Gastroesophageal sphincter (tissue), 4 donors: Measurements from ENCODE around the gene SP140L. TPM values are rescaled to one million over a fixed set of nuclear protein-coding genes. Genes with fewer than 3 reads are reported as not detected.

ENCODE experiments used
- ATAC-seq: fragments of 150-250 bp; one replicate; pipeline ENCODE4 v1.9.1; 2016; ENCODE audit warnings: mild to moderate bottlenecking, moderate library complexity
- H3K27ac ChIP-seq, 4 donors: fragments of 200-600 bp; sonication (generic) in 3 of 4; 1 replicate in 3 of 4; 2 replicates in 1 of 4; pipeline ENCODE4 v1.5.1; 2016 to 2019
- H3K27me3 ChIP-seq: fragments of 200-600 bp; sonication (generic); one replicate; pipeline ENCODE4 v1.5.1; 2019
- H3K36me3 ChIP-seq, 2 donors: fragments of 200-600 bp; sonication (generic); one replicate each; pipeline ENCODE4 v1.5.1; 2019; ENCODE audit warnings: control low read depth in 1 of 2
- H3K4me1 ChIP-seq, 3 donors: fragments of 200-600 bp; sonication (generic); 1 replicate in 2 of 3; 2 replicates in 1 of 3; pipeline ENCODE4 v1.5.1; 2016 to 2019; ENCODE audit warnings: control low read depth in 2 of 3
- H3K4me3 ChIP-seq, 2 donors: fragments of 200-600 bp; sonication (generic); one replicate each; pipeline ENCODE4 v1.5.1; 2019; ENCODE audit warnings: mild to moderate bottlenecking in 1 of 2, moderate library complexity in 1 of 2
- H3K9me3 ChIP-seq, 3 donors: fragments of 200-600 bp; sonication (generic); one replicate each; pipeline ENCODE4 v1.5.1; 2017 to 2019; ENCODE audit warnings: control low read depth in 2 of 3
- EP300 ChIP-seq: sonication (generic); formaldehyde crosslinking; IDR thresholded peaks from one replicate; pipeline ENCODE4 v1.6.1; 2017; ENCODE audit warnings: antibody characterized with exemption, mild to moderate bottlenecking
- POLR2A ChIP-seq, 2 donors: fragments of 450-650 bp; IDR thresholded peaks; one replicate each; pipeline ENCODE4 v1.6.1; 2017; ENCODE audit warnings: antibody characterized with exemption in 2 of 2, mild to moderate bottlenecking in 2 of 2, moderate library complexity in 1 of 2
- POLR2AphosphoS5 ChIP-seq: sonication (generic); formaldehyde crosslinking; IDR thresholded peaks from one replicate; pipeline ENCODE4 v1.6.1; 2017; ENCODE audit warnings: antibody characterized with exemption
- WGBS, 2 donors: methylation state at CpG; one replicate each; pipeline ENCODE4 v1.1.5; 2018; ENCODE audit warnings: low coverage in 1 of 2; 5-methylcytosine and 5-hydroxymethylcytosine counted together
- total RNA-seq, 4 donors: library from RNA; depleted of rRNA; stranded (reverse); fragments of >200 nt; gene quantifications; one replicate each; pipeline ENCODE4 v1.1.0, GENCODE V29; 2016
- TF ChIP-seq, protein P1 (sequence below), 4 experiments: fragments of 200-600 bp in 2 of 4; fragments of 450-650 bp in 2 of 4; sonication (generic) in 1 of 4; IDR thresholded peaks; one replicate each; pipeline ENCODE4 v1.5.1; 2017 to 2019; ENCODE audit warnings: antibody characterized with exemption in 4 of 4, mild to moderate bottlenecking in 2 of 4, moderate library complexity in 2 of 4

Gene SP140L
- total RNA-seq, 4 donors from 2014 or later: 6.1 to 11.0 (median 7.6) TPM

DNA sequence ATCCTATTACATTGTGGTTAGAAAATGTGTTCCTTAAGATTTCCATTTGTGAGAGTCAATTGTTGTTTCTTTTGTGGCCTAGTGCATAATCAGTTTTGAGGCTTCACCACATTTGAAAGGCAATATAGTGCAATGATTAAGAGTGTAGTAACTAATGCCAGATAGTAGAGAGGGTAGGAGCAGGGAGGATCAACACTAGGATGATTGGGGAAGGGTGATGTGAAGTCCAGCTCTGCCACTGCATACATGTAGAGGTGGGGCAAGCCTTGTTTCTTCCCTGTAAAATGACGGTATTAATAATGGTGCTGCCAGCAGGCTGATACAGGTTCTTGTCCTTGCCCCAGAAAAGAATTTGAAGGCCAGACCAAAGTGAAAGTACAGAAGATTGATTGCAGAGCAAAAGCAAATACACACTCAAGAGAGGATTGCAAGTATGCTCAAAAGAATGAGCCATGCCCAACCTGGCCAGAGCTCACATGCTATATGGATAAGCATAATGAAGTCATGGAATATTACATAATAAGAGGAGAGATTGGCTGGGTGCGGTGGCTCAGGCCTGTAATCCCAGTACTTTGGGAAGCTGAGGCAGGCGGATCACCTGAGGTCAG is 97.0 kb downstream of the SP140L start:
- WGBS, 2 donors: 86 to 100% methylated on average over 3 of the region's 3 CpGs
- Histone ChIP-seq H3K4me3 (no peak overlapping the region), H3K27me3 (no peaks in the 10 kb centered on the region), H3K9me3 (peaks cover 0 to 4% (median 0%) of the 10 kb centered on the region in 3 donors), H3K36me3 (peaks cover 0 to 21% of the 10 kb centered on the region in 2 donors), H3K4me1 (peaks cover 0 to 68% (median 2%) of the 10 kb centered on the region in 3 donors), H3K27ac (no peak overlapping the region)
- no peak for ATAC-seq
- TF ChIP-seq POLR2A (IDR thresholded peaks at IDR 0.05): no peak
- no peak for TF ChIP-seq POLR2AphosphoS5
- TF ChIP-seq EP300: no peak
- TF ChIP-seq, protein P1, sequence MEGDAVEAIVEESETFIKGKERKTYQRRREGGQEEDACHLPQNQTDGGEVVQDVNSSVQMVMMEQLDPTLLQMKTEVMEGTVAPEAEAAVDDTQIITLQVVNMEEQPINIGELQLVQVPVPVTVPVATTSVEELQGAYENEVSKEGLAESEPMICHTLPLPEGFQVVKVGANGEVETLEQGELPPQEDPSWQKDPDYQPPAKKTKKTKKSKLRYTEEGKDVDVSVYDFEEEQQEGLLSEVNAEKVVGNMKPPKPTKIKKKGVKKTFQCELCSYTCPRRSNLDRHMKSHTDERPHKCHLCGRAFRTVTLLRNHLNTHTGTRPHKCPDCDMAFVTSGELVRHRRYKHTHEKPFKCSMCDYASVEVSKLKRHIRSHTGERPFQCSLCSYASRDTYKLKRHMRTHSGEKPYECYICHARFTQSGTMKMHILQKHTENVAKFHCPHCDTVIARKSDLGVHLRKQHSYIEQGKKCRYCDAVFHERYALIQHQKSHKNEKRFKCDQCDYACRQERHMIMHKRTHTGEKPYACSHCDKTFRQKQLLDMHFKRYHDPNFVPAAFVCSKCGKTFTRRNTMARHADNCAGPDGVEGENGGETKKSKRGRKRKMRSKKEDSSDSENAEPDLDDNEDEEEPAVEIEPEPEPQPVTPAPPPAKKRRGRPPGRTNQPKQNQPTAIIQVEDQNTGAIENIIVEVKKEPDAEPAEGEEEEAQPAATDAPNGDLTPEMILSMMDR (IDR thresholded peaks at IDR 0.05): no peak

DNA sequence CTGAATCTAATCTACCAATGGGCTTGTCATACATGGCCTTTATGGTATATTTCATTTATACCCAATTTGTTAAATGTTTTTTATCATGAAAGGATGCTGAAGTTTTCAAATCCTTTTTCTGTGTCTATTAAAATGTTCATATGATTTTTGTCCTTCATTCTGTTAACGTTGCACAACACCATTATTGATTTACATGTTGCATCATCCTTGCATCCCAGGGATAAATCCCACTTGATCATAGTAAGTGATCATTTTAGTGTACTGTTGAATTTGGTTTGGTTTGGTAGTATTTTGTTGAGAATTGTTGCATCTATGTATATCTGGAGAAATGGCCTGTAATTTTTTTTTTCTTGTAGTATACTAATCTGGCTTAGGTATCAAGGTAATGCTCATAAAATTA is 98.4 kb downstream of the SP140L start:
- Histone ChIP-seq H3K9me3 (peaks cover 0 to 11% (median 0%) of the 10 kb centered on the region in 3 donors), H3K36me3 (peaks cover 0 to 28% of the 10 kb centered on the region in 2 donors), H3K27me3 (no peaks in the 10 kb centered on the region), H3K4me3 (no peak overlapping the region), H3K27ac (no peak overlapping the region), H3K4me1 (peaks cover 0 to 57% (median 0%) of the 10 kb centered on the region in 3 donors)
- 40 to 76% methylated on average over 1 of the region's 1 CpG for WGBS, 2 donors
- TF ChIP-seq POLR2A (IDR thresholded peaks at IDR 0.05): no peak
- TF ChIP-seq, protein P1 (IDR thresholded peaks at IDR 0.05): no peak
- TF ChIP-seq EP300: no peak
- no peak for TF ChIP-seq POLR2AphosphoS5
- ATAC-seq: no peak

DNA sequence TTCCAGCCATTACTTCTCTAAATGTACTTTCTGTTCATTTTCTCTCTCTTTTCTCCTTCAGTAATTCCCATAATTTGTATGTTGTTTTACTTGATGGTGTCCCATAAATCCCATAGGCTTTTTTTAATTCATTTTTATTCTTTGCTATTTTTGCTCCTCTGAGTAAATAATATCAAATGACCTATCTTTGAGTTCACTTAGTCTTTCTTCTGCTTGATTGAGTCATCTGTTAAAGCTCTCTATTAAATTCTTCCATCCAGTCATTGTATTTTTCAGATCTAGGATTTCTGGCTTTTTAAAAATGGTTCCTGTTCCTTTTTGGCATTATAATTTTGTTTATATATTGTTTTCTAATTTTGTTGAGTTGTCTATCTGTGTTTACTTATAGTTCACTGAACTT is 102.5 kb downstream of the SP140L start:
- Histone ChIP-seq H3K4me1 (peaks cover 0 to 34% (median 0%) of the 10 kb centered on the region in 3 donors), H3K36me3 (peaks cover 0 to 39% of the 10 kb centered on the region in 2 donors), H3K27me3 (no peaks in the 10 kb centered on the region), H3K27ac (no peak overlapping the region), H3K4me3 (no peak overlapping the region), H3K9me3 (peaks cover 0 to 22% (median 0%) of the 10 kb centered on the region in 3 donors)
- TF ChIP-seq EP300 (no peak), POLR2AphosphoS5 (no peak), POLR2A (IDR thresholded peaks at IDR 0.05) (no peak)
- TF ChIP-seq, protein P1 (IDR thresholded peaks at IDR 0.05): no peak
- ATAC-seq: no peak

DNA sequence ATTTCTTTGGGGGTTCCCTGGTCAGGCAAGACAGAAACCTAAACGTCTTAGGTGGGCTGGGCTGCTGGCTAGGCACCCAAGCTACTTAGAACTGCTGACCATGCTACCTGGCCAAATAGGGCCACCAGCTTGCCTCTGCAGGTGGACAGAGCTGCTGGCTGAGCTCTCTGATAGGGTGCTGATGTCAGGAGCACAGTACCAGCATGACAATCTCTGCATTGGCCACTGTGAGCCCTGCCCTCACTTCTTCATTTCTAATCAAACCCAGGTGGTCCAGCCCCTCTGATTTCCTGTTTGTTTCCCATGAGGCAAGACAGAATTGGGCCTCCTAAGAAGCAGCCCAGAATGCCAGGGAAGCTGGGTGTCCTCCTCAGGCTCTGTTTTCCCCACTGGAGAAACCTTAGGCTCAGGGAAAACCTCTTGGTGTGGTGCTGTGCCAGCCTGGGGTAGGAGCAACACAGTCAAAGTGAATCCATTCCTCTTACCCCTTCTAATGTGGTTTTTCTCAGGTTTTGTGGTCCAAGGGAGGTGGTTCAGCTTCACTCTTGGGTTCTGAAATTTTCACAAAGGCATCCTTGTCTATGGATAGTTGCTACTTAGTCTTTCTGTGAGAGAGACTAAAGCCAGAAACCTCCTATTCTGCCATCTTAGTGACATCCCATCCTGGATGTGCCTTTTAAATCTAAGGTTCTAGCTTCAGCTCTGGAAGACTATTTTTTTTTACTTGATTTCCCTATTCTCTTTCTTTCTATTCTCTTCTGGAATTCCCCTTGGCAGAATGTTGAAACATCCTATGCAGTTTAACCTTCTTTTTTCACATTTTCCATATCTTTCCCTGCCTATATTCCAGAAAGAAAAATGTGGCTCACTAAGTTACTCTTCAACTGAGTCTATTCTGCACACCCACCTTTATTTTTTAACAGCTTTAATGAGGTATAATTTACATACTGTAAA is 104.2 kb downstream of the SP140L start:
- TF ChIP-seq EP300 (no peak), POLR2A (IDR thresholded peaks at IDR 0.05) (no peak), POLR2AphosphoS5 (no peak)
- TF ChIP-seq, protein P1 (IDR thresholded peaks at IDR 0.05): no peak
- Histone ChIP-seq H3K9me3 (peaks cover 0 to 27% (median 0%) of the 10 kb centered on the region in 3 donors), H3K27me3 (no peaks in the 10 kb centered on the region), H3K4me3 (no peak overlapping the region), H3K4me1 (peaks cover 0 to 20% (median 0%) of the 10 kb centered on the region in 3 donors), H3K36me3 (peaks cover 0 to 45% of the 10 kb centered on the region in 2 donors), H3K27ac (no peak overlapping the region)
- WGBS, 2 donors: no CpG with 5 or more reads among the region's 1 CpG
- ATAC-seq: no peak
